NCI-H1930 (cell line): ENCODE measurements around the gene ABCB9.
"Not testable (repeated sequence)": the region's sequence is repeated elsewhere in the genome, so short reads cannot be mapped to it uniquely, and the experiment has no call there.

ENCODE experiments used
- DNase-seq, 2 experiments: peaks; one replicate each; lab custom pipeline; 2025; lab: John Stamatoyannopoulos, UW

The ABCB9 gene

GRCh38 chr12:122895320-122895703 lies 71.0 kb downstream of the ABCB9 start:
- DNase-seq = no peak

- DNase-seq = no peak
These were observed 71.8 kb downstream of the ABCB9 start for GRCh38 chr12:122894193-122895121.

GRCh38 chr12:122893208-122894153 lies 72.8 kb downstream of the ABCB9 start:
- no peak for DNase-seq

- DNase-seq = not testable (repeated sequence)
These were observed 73.5 kb downstream of the ABCB9 start for GRCh38 chr12:122892724-122893123.

GRCh38 chr12:122891661-122892525 lies 74.4 kb downstream of the ABCB9 start:
- DNase-seq = no peak

DNA sequence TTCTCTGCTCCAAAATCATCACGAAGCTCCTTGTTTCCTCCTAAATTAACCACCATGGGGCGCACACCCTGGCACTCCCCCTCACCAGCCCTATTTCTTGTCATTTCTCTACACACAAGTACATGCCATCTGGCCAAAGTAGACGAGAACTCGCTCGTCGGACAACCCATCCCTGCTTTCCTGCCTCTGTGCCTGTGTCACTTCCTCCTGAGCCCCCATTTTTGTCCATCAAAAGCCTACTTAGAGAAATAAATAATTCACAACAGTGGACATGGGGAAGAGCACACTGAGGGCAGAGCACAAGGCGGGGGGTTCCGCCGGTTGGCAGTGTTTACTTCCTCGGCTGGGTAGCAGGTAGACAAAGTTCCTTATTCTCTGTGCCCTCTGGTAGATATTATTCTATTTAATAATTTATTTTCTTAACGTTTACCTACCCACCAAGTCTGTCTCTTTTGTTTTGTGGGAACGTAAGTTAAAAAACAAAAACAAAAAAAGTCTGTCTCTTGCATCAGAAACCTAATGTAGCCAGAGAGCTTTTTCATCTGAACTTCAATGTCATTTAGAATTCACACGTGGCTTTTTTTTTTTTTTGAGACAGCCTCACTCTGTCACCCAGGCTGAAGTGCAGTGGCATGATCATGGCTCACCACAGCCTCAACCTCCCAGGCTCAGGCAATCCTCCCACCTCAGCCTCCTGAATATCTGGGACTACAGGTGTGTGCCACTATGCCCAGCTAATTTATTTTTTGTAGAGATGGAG lies 76.3 kb downstream of the ABCB9 start:
- DNase-seq = no peak

DNA sequence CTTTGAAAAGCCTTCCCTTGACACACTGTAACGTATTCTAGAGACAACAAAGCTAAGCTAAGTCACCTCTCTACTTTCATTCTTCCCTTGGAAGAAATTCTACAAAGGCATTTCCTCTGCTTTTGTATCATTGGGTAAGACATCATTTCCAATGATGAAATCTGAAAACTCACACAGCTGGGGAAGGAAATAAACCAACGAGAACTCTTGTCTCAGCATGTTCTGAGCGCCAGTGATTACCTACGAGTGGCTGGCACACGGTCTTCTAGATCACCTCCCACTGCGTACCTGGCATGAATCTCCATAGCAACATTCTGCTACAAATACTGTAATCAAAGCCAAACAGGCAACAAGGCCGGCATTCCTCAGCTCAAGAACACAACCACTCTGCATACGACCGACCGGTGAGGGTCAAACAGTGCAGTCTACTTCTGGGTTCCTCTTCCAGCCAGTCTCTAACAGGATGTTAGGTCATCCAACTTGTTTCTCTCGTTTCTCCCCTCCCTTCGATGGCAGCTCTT lies 78.0 kb downstream of the ABCB9 start:
- no peak for DNase-seq

DNA sequence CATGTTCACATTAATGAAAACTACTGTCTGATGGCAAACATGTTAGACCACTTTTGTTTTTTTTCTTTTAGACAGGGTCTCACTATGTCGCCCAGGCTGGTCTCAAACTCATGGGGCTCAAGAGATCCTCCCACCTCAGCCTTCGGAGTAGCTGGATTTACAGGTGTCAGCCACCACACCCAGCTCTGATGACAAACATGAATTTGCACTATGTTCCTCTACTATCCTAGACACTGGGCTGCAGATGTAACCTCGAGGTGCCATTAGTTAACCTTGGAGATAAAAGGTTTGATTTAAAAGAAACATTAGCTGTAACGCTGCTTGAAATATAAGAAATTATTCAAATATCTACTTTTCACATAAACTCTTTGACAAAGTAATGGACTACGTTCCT lies 78.4 kb downstream of the ABCB9 start:
- DNase-seq = no peak

GRCh38 chr12:122886851-122887818 lies 79.1 kb downstream of the ABCB9 start:
- no peak for DNase-seq

- no peak for DNase-seq
These were observed 80.1 kb downstream of the ABCB9 start for GRCh38 chr12:122886161-122886560.

DNA sequence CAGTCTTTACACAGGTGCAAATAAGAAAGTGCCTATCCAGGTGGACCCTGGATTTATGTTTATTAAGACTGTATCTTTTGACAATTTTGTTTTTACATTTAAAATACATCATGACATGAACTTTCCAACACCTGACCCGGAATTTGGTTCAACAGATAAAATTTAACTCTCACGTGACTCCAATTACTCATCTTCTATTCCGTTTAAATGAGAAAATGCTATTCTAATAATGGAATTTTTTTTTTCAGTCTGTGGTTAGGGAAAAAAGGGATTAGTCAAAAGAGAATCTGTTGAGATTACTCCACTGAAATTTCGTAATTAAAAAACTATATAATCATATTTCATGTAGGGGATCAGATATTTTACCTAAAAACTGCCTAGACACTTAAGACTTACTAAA lies 81.4 kb downstream of the ABCB9 start:
- no peak for DNase-seq

DNA sequence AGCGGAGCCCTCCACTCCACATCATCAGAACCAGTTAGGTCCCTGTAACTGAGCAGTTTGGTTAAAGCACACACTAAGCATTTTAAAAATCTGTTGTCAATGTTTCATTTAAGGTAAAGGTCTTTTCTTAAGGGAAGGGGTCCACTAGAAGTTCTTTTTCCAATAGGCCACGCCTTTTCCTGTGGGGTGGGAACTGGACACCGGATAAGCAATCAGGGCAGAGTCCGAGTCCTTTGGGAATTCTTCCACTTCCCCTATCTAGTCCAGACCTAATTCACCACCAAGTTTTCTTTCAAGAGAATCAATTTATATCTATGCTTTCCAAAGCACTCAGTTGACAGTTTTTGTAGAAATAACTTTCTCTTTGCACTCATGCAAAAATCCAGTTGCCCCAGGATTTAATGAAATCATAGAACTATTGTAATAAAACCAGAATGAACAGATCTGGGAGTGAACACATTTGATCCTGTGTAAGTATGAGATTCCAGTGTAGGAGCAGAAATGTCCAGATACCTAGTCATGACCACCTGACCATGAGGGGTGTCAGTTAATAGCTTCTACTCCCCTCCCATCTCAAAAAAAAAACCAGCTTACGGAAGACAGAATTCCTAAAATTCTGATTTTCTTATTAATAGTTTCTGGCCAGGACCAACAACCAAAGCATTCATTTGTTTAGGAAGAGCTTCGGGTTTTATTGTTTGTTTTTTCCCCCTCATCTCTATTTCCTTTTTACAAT lies 82.0 kb downstream of the ABCB9 start:
- no peak for DNase-seq

GRCh38 chr12:122882908-122883558 lies 83.2 kb downstream of the ABCB9 start:
- DNase-seq = no peak

DNA sequence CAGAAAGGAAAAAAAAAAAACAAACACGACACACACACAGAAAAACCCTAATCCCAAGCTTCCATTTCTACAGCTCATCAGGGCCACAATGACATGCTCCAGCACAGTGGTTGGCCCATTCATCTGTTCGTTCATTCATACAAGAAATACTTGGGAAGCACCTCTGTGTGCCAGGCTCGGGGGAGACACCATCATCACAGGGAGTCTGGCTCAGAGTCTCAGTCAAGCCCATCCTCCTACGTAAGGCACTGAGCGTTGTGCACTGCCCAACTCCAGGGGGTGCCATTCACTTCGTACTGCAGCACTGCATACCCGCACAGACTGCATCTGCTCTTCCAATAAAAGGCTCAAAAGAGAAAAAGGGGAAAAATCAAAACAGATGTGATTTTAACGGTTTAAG lies 85.6 kb downstream of the ABCB9 start:
- DNase-seq = no peak

- no peak for DNase-seq
These were observed 86.1 kb downstream of the ABCB9 start for GRCh38 chr12:122880155-122880667.
